Nephron (organoid): ENCODE data around the gene GIT2.
"Not testable (repeated sequence)": the region's sequence is repeated elsewhere in the genome, so short reads cannot be mapped to it uniquely, and the experiment has no call there.

Experiments used
- H3K27ac Mint-ChIP-seq, 3 experiments: 2 replicates each; pipeline ENCODE4 v1.8.0; 2020; ENCODE audit warnings: mixed read lengths in 3 of 3, mild to moderate bottlenecking in 2 of 3, moderate library complexity in 1 of 3
- H3K27me3 Mint-ChIP-seq: 2 replicates; pipeline ENCODE4 v1.8.0; 2021; ENCODE audit warnings: low read depth, mild to moderate bottlenecking, moderate library complexity, mixed read lengths
- H3K36me3 Mint-ChIP-seq: 2 replicates; pipeline ENCODE4 v1.8.0; 2020; ENCODE audit warnings: low read depth, mixed read lengths
- H3K4me1 Mint-ChIP-seq: 2 replicates; pipeline ENCODE4 v1.8.0; 2020; ENCODE audit warnings: mixed read lengths
- H3K4me3 Mint-ChIP-seq, 3 experiments: 2 replicates each; pipeline ENCODE4 v1.8.0; 2020; ENCODE audit warnings: mild to moderate bottlenecking in 3 of 3, mixed read lengths in 3 of 3, moderate library complexity in 2 of 3
- H3K9me3 Mint-ChIP-seq: 2 replicates; pipeline ENCODE4 v1.8.0; 2020; ENCODE audit warnings: mixed read lengths
- TF ChIP-seq, protein P1 (sequence below), 3 experiments: fragments of 200-600 bp; sonication (generic); IDR thresholded peaks; one replicate each; pipeline ENCODE4 v1.5.0; 2021; ENCODE audit warnings: antibody characterized with exemption in 3 of 3; ENCODE audit not compliant: unreplicated experiment in 3 of 3

Gene GIT2

DNA sequence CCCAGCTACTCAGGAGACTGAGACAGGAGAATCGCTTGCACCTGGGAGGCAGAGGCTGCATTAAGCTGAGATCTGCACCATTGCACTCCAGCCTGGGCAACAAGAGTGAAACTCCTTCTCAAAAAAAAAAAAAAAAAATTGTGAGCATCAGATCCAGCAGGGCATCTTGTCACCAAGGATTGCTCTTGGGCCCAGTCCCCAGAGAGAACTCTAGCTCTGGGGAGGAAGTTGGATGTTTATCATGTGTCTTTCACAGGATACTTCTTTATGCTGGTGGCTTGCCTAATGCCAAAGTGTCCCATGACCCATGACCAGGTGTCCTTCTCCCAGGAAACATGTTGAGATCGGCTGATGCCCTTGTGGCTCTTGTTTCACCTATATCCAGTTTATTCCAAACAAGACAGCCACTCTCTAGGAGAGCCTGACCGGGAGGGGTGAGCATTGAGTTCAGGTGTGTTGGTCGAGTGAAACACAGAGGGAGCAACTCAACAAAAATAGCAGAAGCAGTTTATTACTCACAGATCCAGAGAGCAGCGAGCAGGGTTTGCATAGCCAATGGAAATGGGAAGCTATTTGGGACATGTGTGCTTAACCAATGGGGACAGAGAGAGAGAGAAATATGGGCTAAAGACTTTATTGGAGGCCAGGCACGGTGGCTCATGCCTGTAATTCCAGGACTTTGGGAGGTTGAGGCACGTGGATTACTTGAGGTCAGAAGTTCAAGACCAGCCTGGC, 102.7 kb downstream of the GIT2 start:
- Mint-ChIP-seq H3K9me3 (no peaks in the 10 kb centered on the region), H3K27me3 (peaks cover 16% of the 10 kb centered on the region), H3K4me1 (no peaks in the 10 kb centered on the region), H3K36me3 (no peaks in the 10 kb centered on the region), H3K27ac (no peak overlapping the region), H3K4me3 (no peak overlapping the region)
- TF ChIP-seq, protein P1, sequence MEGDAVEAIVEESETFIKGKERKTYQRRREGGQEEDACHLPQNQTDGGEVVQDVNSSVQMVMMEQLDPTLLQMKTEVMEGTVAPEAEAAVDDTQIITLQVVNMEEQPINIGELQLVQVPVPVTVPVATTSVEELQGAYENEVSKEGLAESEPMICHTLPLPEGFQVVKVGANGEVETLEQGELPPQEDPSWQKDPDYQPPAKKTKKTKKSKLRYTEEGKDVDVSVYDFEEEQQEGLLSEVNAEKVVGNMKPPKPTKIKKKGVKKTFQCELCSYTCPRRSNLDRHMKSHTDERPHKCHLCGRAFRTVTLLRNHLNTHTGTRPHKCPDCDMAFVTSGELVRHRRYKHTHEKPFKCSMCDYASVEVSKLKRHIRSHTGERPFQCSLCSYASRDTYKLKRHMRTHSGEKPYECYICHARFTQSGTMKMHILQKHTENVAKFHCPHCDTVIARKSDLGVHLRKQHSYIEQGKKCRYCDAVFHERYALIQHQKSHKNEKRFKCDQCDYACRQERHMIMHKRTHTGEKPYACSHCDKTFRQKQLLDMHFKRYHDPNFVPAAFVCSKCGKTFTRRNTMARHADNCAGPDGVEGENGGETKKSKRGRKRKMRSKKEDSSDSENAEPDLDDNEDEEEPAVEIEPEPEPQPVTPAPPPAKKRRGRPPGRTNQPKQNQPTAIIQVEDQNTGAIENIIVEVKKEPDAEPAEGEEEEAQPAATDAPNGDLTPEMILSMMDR (IDR thresholded peaks at IDR 0.05; ENCODE audit: unreplicated experiment in 3 of 3) = no peak

DNA sequence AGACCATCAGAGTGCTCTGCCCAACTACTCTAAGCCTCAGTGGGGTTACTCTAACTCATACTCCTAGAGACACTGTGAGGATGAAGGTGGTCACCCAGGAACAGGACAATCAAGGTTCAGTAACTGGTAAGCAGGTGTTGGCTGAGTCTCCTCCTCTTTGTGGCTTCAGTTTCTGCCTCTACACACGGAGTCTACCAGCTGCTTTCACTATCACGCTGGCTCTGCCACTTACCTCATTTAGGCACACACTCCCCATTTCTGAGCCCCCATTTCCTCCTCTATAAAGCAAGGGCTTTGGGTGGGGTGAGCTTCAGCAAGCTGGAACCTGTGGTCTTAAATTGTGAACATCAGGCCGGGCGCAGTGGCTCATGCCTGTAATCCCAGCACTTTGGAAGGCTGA, 103.4 kb downstream of the GIT2 start:
- Mint-ChIP-seq H3K27ac (no peak overlapping the region), H3K4me1 (no peaks in the 10 kb centered on the region), H3K9me3 (no peaks in the 10 kb centered on the region), H3K36me3 (no peaks in the 10 kb centered on the region), H3K4me3 (no peak overlapping the region), H3K27me3 (peaks cover 19% of the 10 kb centered on the region)
- TF ChIP-seq, protein P1 (IDR thresholded peaks at IDR 0.05; ENCODE audit: unreplicated experiment in 3 of 3) = no peak

DNA sequence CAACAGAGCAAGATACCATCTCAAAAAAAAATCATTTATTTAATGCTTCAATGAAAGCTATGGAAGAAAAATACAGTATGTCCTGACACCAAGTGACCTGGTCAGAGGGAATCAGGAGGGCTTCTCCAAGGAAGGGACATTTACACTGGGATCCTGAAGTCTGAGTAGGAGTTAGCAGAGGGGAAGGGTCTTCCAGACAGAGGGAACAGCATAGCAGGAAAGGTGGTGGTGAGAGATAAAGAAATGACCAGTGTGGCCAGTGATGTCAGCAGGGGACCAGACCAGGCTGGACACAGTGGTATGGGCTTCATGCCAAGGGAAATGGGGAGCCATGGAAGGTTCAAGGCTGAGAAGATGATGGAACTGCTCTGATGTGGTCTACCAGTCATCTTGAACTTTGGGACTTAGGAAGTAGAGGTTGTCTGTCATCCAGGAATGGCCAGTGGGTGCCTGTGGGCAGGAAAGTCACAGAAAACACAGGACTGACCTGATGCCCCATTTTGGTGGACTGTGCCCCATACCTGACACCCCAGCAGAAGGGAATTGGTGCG, 103.9 kb downstream of the GIT2 start:
- no peak overlapping the region for H3K27ac Mint-ChIP-seq
- no peak overlapping the region for H3K4me3 Mint-ChIP-seq
- H3K36me3 Mint-ChIP-seq = no peaks in the 10 kb centered on the region
- peaks cover 19% of the 10 kb centered on the region for H3K27me3 Mint-ChIP-seq
- TF ChIP-seq, protein P1 (IDR thresholded peaks at IDR 0.05; ENCODE audit: unreplicated experiment in 3 of 3) = no peak
- no peaks in the 10 kb centered on the region for H3K9me3 Mint-ChIP-seq
- H3K4me1 Mint-ChIP-seq = no peaks in the 10 kb centered on the region

DNA sequence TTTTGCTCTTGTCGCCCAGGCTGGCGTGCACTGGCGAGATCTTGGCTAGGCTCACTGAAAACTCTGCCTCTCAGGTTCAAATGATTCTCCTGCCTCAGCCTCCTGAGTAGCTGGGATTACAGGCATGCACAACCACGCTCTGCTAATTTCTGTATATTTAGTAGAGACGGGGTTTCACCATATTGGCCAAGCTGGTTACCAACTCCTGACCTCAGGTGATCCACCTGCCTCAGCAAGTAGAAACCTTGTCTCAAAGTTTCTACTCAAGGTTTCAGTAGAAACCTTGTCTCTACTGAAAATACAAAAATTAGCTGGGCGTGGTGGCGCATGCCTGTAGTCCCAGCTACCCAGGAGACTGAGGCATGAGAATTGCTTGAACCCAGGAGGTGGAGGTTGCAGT, 104.4 kb downstream of the GIT2 start:
- H3K4me1 Mint-ChIP-seq, H3K4me3 Mint-ChIP-seq, H3K27ac Mint-ChIP-seq, H3K9me3 Mint-ChIP-seq, H3K36me3 Mint-ChIP-seq: not testable (repeated sequence)
- peaks cover 19% of the 10 kb centered on the region for H3K27me3 Mint-ChIP-seq

DNA sequence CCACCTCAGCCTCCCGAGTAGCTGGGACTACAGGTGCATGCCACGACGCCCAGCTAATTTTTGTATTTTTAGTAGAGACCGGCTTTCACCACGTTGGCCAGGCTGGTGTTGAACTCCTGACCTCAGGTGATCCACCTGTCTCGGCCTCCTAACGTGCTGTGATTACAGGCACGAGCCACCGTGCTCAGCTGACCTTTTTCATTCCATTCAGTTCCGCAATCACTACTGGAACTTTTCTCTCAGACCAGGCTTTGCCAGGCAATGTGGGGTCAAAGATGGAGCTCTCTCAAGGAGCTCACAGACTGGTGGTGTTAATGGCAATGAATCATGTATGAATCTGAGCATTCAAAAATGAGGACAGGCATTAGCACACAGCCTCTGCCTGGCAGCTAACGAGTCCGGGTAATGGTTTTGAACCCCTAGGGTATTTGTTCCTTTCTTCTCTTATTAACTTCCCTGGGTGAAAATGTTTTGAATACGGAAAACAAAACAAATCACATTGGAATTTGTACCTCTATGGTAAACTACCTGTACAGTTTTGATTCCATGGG, 105.5 kb downstream of the GIT2 start:
- Mint-ChIP-seq H3K36me3 (no peaks in the 10 kb centered on the region), H3K4me1 (no peaks in the 10 kb centered on the region), H3K27me3 (peaks cover 26% of the 10 kb centered on the region), H3K9me3 (no peaks in the 10 kb centered on the region), H3K27ac (no peak overlapping the region), H3K4me3 (no peak overlapping the region)
- TF ChIP-seq, protein P1 (IDR thresholded peaks at IDR 0.05; ENCODE audit: unreplicated experiment in 3 of 3) = no peak

DNA sequence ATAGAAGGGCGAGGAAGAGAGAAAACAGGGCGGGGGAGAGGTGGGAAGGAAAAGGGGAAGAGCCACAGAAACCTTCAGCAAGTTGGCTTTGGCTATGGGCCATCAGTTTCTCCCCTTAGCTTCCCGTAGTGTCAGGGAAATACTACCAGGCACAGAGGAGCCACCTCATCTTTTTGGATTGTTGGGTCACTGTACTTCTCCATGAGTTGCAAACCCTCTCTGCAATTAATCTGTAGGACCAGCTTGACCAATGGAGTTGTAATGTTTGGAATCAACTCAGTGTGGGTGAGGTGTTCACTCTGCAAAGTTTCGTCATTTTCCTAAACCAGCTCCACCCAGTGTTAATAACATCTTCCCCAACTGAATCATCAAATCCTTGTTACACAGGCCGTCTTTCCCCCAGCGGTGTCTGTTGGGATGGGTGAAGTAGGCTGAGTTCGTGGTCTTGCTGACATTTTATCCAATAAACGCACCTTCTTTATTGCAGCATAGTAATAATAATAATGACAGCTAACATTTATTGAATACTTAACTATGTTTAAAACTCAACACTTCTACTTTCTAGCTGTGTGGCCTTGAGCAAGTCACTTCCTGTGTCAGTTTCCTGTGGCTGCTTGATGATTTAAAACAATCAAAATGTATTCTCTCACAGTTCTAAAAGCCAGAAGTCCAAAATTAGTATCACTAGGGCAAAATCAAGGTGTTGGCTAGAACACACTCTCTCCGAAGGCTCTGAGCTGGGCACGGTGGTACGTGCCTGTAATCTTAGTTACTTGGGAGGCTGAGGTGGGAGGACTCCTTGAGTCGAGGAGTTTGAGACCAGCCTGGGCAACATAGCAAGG, 107.8 kb downstream of the GIT2 start:
- H3K4me1 Mint-ChIP-seq = no peaks in the 10 kb centered on the region
- no peaks in the 10 kb centered on the region for H3K9me3 Mint-ChIP-seq
- H3K36me3 Mint-ChIP-seq = no peaks in the 10 kb centered on the region
- H3K27me3 Mint-ChIP-seq = peaks cover 38% of the 10 kb centered on the region
- no peak overlapping the region for H3K27ac Mint-ChIP-seq
- H3K4me3 Mint-ChIP-seq = no peak overlapping the region
- TF ChIP-seq, protein P1 (IDR thresholded peaks at IDR 0.05; ENCODE audit: unreplicated experiment in 3 of 3) = no peak
